Neural cell (in vitro differentiated cells): ENCODE results near the gene ZNF385C. TPM values are rescaled to one million over a fixed set of nuclear protein-coding genes. Genes with fewer than 3 reads are reported as not detected.

ENCODE experiments used
- H2AFZ ChIP-seq: fragments of 200-600, 300-800 bp; sonication (generic), shearing (Covaris generic); 2 replicates; pipeline ENCODE4 v1.6.0; 2014; ENCODE audit warnings: low read depth, mild to moderate bottlenecking, antibody characterized with exemption, low read length, moderate library complexity
- H3F3A ChIP-seq: fragments of 200-600 bp; shearing (Covaris generic); 2 replicates; pipeline ENCODE4 v1.6.1; 2016; ENCODE audit warnings: mild to moderate bottlenecking, moderate library complexity, mixed read lengths, antibody characterized with exemption, low read length; ENCODE audit not compliant: insufficient read depth, poor library complexity, severe bottlenecking
- H3K27ac ChIP-seq: fragments of 200-600, 300-800 bp; sonication (generic), shearing (Covaris generic); 2 replicates; pipeline ENCODE4 v1.5.1; 2014; ENCODE audit warnings: mild to moderate bottlenecking, low read length, moderate library complexity
- H3K27me3 ChIP-seq: fragments of 300-800, 200-600 bp; sonication (generic), shearing (Covaris generic); 2 replicates; pipeline ENCODE4 v1.6.0; 2014; ENCODE audit warnings: mild to moderate bottlenecking, low read depth, low read length, moderate library complexity; ENCODE audit not compliant: insufficient read depth
- H3K36me3 ChIP-seq: fragments of 300-800, 200-600 bp; sonication (generic), shearing (Covaris generic); 2 replicates; pipeline ENCODE4 v1.5.1; 2014; ENCODE audit warnings: mild to moderate bottlenecking, antibody characterized with exemption, low read length, moderate library complexity; ENCODE audit not compliant: insufficient read depth
- H3K4me2 ChIP-seq: fragments of 300-800, 200-600 bp; sonication (generic), shearing (Covaris generic); 2 replicates; pipeline ENCODE4 v1.6.0; 2014; ENCODE audit warnings: mild to moderate bottlenecking, low read length
- H3K4me3 ChIP-seq: fragments of 300-800, 200-600 bp; sonication (generic), shearing (Covaris generic); 2 replicates; pipeline ENCODE4 v1.5.1; 2014; ENCODE audit warnings: mild to moderate bottlenecking, low read length, moderate library complexity
- H3K79me2 ChIP-seq: fragments of 200-600 bp; shearing (Covaris generic); replicated peaks from 2 replicates; pipeline ENCODE4 v1.6.0; 2014; ENCODE audit warnings: mild to moderate bottlenecking, low read length, moderate library complexity; ENCODE audit not compliant: insufficient read depth
- H3K9ac ChIP-seq: fragments of 300-800, 200-600 bp; sonication (generic), shearing (Covaris generic); 2 replicates; pipeline ENCODE4 v1.6.1; 2016; ENCODE audit warnings: mild to moderate bottlenecking, low read length, mixed read lengths
- H3K9me2 ChIP-seq: fragments of 200-600 bp; shearing (Covaris generic); 2 replicates; pipeline ENCODE4 v1.6.1; 2016; ENCODE audit warnings: mild to moderate bottlenecking, low read length, mixed read lengths; ENCODE audit not compliant: insufficient read depth
- H3K9me3 ChIP-seq: fragments of 200-600, 300-800 bp; sonication (generic), shearing (Covaris generic); 2 replicates; pipeline ENCODE4 v1.6.1; 2016; ENCODE audit warnings: mild to moderate bottlenecking, mixed run types, low read length, moderate library complexity, mixed read lengths
- H4K20me1 ChIP-seq: fragments of 200-600 bp; shearing (Covaris generic); 2 replicates; pipeline ENCODE4 v1.6.1; 2016; ENCODE audit warnings: mild to moderate bottlenecking, mixed run types; ENCODE audit not compliant: insufficient read depth
- CTCF ChIP-seq: fragments of 450-650 bp; IDR thresholded peaks from 2 replicates; pipeline ENCODE4 v1.5.1; 2014; ENCODE audit warnings: antibody characterized with exemption, mild to moderate bottlenecking, moderate library complexity; ENCODE audit not compliant: poor library complexity, severe bottlenecking
- EP300 ChIP-seq: fragments of 450-650 bp; conservative IDR thresholded peaks from 2 replicates; pipeline ENCODE4 v1.6.1; 2014; ENCODE audit warnings: antibody characterized with exemption, mild to moderate bottlenecking, moderate library complexity; ENCODE audit not compliant: poor library complexity, severe bottlenecking
- EZH2 ChIP-seq: fragments of 200-600, 300-800 bp; shearing (Covaris generic), sonication (generic); IDR thresholded peaks from 2 replicates; pipeline ENCODE4 v1.6.1; 2014; ENCODE audit warnings: antibody characterized with exemption, low read length, borderline replicate concordance, mild to moderate bottlenecking; ENCODE audit not compliant: insufficient read depth, poor library complexity, severe bottlenecking
- MXI1 ChIP-seq: fragments of 450-650 bp; conservative IDR thresholded peaks from 2 replicates; pipeline ENCODE4 v1.6.1; 2014; ENCODE audit warnings: antibody characterized with exemption, mild to moderate bottlenecking; ENCODE audit not compliant: poor library complexity, severe bottlenecking
- POLR2AphosphoS5 ChIP-seq: IDR thresholded peaks from 2 replicates; pipeline ENCODE4 v1.6.1; 2012
- RAD21 ChIP-seq: fragments of 450-650 bp; conservative IDR thresholded peaks from 2 replicates; pipeline ENCODE4 v1.6.1; 2014; ENCODE audit warnings: antibody characterized with exemption, mild to moderate bottlenecking, moderate library complexity
- REST ChIP-seq: IDR thresholded peaks from 2 replicates; pipeline ENCODE4 v1.6.1; 2012; ENCODE audit warnings: borderline replicate concordance
- SMC3 ChIP-seq: fragments of 450-650 bp; conservative IDR thresholded peaks from 2 replicates; pipeline ENCODE4 v1.6.1; 2014; ENCODE audit warnings: antibody characterized with exemption, mild to moderate bottlenecking, moderate library complexity; ENCODE audit not compliant: poor library complexity
- TAF1 ChIP-seq: IDR thresholded peaks from 2 replicates; pipeline ENCODE4 v1.6.1; 2012; ENCODE audit warnings: low read depth
- polyA plus RNA-seq: library from polyadenylated mRNA; depleted of rRNA; stranded (reverse); fragments of >200 nt; gene quantifications from 2 replicates; pipeline ENCODE4 v1.2.3, GENCODE V29; 2014

The ZNF385C gene
- polyA plus RNA-seq, 1 donor from 2014 or later, result 0.69 TPM

GRCh38 chr17:42087736-42088705 lies 10.3 kb downstream of the ZNF385C start:
- no peak overlapping the region for H3K4me3 ChIP-seq
- H3K27ac ChIP-seq, result no peak overlapping the region
- H3K9me2 ChIP-seq, result no peaks in the 10 kb centered on the region
- no peak for TF ChIP-seq POLR2AphosphoS5
- TF ChIP-seq CTCF, result no peak
- no peak for TF ChIP-seq EZH2
- no peak for TF ChIP-seq MXI1
- TF ChIP-seq SMC3, result no peak
- TF ChIP-seq EP300, result no peak
- no peaks in the 10 kb centered on the region for H4K20me1 ChIP-seq
- no peaks in the 10 kb centered on the region for H3K9me3 ChIP-seq
- H2AFZ ChIP-seq, result no peak overlapping the region
- H3K27me3 ChIP-seq, result no peaks in the 10 kb centered on the region
- no peak overlapping the region for H3K4me2 ChIP-seq
- no peaks in the 10 kb centered on the region for H3F3A ChIP-seq
- H3K36me3 ChIP-seq, result no peaks in the 10 kb centered on the region
- H3K79me2 ChIP-seq, result no peaks in the 10 kb centered on the region
- no peak overlapping the region for H3K9ac ChIP-seq

- Histone ChIP-seq H3K4me3 (no peak overlapping the region), H4K20me1 (no peaks in the 10 kb centered on the region), H2AFZ (no peak overlapping the region), H3K79me2 (no peaks in the 10 kb centered on the region), H3K9me3 (no peaks in the 10 kb centered on the region), H3K27me3 (no peaks in the 10 kb centered on the region), H3K27ac (no peak overlapping the region), H3K36me3 (no peaks in the 10 kb centered on the region), H3K9me2 (no peaks in the 10 kb centered on the region), H3F3A (no peaks in the 10 kb centered on the region), H3K4me2 (no peak overlapping the region), H3K9ac (no peak overlapping the region)
- TF ChIP-seq RAD21, result no peak
- TF ChIP-seq TAF1, result no peak
- TF ChIP-seq MXI1, result no peak
- no peak for TF ChIP-seq REST
- no peak for TF ChIP-seq SMC3
- no peak for TF ChIP-seq EZH2
- no peak for TF ChIP-seq EP300
- no peak for TF ChIP-seq POLR2AphosphoS5
- TF ChIP-seq CTCF, result no peak
Observed at GRCh38 chr17:42087042-42087701, 11.1 kb downstream of the ZNF385C start.
